NCI-H1105 (cell line): ENCODE measurements around the gene URAD.
A peak's percentile ranks its signal among the peaks of the same experiment; 100 is the strongest.

Experiments
- DNase-seq: peaks from one replicate; lab custom pipeline; 2025; lab: John Stamatoyannopoulos, UW

Gene URAD

GRCh38 chr13:27956576-27957300 lies 31.8 kb downstream of the URAD start:
- DNase-seq = no peak

- no peak for DNase-seq
These were observed 33.4 kb downstream of the URAD start for GRCh38 chr13:27955014-27955591.

- no peak for DNase-seq
These were observed 34.1 kb downstream of the URAD start for GRCh38 chr13:27954406-27954851.

- DNase-seq = peak; percentile 49
These were observed 34.7 kb downstream of the URAD start for GRCh38 chr13:27953676-27954405.

GRCh38 chr13:27952876-27953675 lies 35.4 kb downstream of the URAD start:
- DNase-seq = no peak

GRCh38 chr13:27942972-27943371 lies 45.5 kb downstream of the URAD start:
- no peak for DNase-seq

- DNase-seq = no peak
These were observed 54.7 kb downstream of the URAD start for GRCh38 chr13:27933580-27934328.

GRCh38 chr13:27933118-27933517 lies 55.4 kb downstream of the URAD start:
- no peak for DNase-seq

- DNase-seq = no peak
These were observed 58.6 kb downstream of the URAD start for GRCh38 chr13:27929868-27930267.

- no peak for DNase-seq
These were observed 59.4 kb downstream of the URAD start for GRCh38 chr13:27928805-27929753.

GRCh38 chr13:27928353-27928804 lies 60.1 kb downstream of the URAD start:
- DNase-seq = no peak
